Stimulated activated CD8-positive, alpha-beta memory T cell treated with anti-CD3 and anti-CD28 coated beads, Interleukin-4, amount 100 ng/mL, for 1 hour (primary cell): Measurements from ENCODE around the gene METTL8.

ENCODE experiments used
- DNase-seq, 2 donors: peaks; one replicate each; pipeline ENCODE4 v3.0.0-alpha.2; 2020; ENCODE audit warnings: low read depth in 2 of 2, low spot score in 1 of 2

METTL8 gene

GRCh38 chr2:171346723-171347557 lies 86.8 kb downstream of the METTL8 start:
- no peak for DNase-seq

GRCh38 chr2:171345971-171346722 lies 87.6 kb downstream of the METTL8 start:
- DNase-seq: no peak

GRCh38 chr2:171344182-171344581 lies 89.6 kb downstream of the METTL8 start:
- no peak for DNase-seq

- DNase-seq: no peak
Measured at GRCh38 chr2:171342067-171342413, 91.8 kb downstream of the METTL8 start.

- DNase-seq: no peak
Measured at GRCh38 chr2:171341394-171342066, 92.3 kb downstream of the METTL8 start.

GRCh38 chr2:171334946-171335345 lies 98.8 kb downstream of the METTL8 start:
- DNase-seq: no peak

GRCh38 chr2:171334171-171334570 lies 99.6 kb downstream of the METTL8 start:
- no peak for DNase-seq

GRCh38 chr2:171330155-171330956 lies 103.4 kb downstream of the METTL8 start:
- no peak for DNase-seq

- no peak for DNase-seq
Measured at GRCh38 chr2:171327043-171327496, 106.7 kb downstream of the METTL8 start.

- no peak for DNase-seq
Measured at GRCh38 chr2:171325886-171326585, 107.8 kb downstream of the METTL8 start.

- DNase-seq: no peak
Measured at GRCh38 chr2:171323971-171324528, 109.7 kb downstream of the METTL8 start.

- DNase-seq: no peak
Measured at GRCh38 chr2:171322928-171323327, 110.9 kb downstream of the METTL8 start.

- no peak for DNase-seq
Measured at GRCh38 chr2:171320731-171321130, 113.1 kb downstream of the METTL8 start.

GRCh38 chr2:171320208-171320621 lies 113.6 kb downstream of the METTL8 start:
- no peak for DNase-seq

GRCh38 chr2:171319164-171319810 lies 114.5 kb downstream of the METTL8 start:
- no peak for DNase-seq

GRCh38 chr2:171318463-171318934 lies 115.3 kb downstream of the METTL8 start:
- DNase-seq: no peak

GRCh38 chr2:171317492-171318125 lies 116.2 kb downstream of the METTL8 start:
- DNase-seq: no peak

GRCh38 chr2:171316755-171317337 lies 116.9 kb downstream of the METTL8 start:
- no peak for DNase-seq

GRCh38 chr2:171316220-171316619 lies 117.6 kb downstream of the METTL8 start:
- no peak for DNase-seq
